ENCODE measurements around the gene TENM4.

Gene TENM4

DNA sequence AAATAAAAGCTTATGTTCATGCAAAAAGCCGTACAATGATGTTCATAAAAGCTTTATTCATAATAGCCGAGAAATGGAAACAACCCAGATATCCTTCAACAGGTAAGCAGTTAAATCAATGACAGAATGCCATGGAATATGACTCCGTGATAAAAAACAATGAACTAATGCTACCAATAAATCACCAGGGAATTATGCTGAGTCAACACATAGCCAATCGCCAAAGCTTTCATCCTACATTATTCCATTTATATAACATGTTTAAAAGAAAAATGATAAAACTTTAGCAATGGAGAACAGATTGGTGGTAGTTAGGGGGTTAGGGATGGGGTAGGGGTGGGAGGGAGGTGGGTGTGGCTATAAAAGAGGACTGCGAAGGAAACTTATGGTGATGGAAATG is 356.4 kb downstream of the TENM4 start:
- TF ChIP-seq, protein P1, sequence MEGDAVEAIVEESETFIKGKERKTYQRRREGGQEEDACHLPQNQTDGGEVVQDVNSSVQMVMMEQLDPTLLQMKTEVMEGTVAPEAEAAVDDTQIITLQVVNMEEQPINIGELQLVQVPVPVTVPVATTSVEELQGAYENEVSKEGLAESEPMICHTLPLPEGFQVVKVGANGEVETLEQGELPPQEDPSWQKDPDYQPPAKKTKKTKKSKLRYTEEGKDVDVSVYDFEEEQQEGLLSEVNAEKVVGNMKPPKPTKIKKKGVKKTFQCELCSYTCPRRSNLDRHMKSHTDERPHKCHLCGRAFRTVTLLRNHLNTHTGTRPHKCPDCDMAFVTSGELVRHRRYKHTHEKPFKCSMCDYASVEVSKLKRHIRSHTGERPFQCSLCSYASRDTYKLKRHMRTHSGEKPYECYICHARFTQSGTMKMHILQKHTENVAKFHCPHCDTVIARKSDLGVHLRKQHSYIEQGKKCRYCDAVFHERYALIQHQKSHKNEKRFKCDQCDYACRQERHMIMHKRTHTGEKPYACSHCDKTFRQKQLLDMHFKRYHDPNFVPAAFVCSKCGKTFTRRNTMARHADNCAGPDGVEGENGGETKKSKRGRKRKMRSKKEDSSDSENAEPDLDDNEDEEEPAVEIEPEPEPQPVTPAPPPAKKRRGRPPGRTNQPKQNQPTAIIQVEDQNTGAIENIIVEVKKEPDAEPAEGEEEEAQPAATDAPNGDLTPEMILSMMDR (IDR thresholded peaks at IDR 0.05; ENCODE audit: low read depth, low read length, missing control alignments), result no peak
- DNase-seq (ENCODE audit: low read depth), result no peak
- H3K4me3 ChIP-seq (ENCODE audit: low read depth, low read length), result no peak overlapping the region

DNA sequence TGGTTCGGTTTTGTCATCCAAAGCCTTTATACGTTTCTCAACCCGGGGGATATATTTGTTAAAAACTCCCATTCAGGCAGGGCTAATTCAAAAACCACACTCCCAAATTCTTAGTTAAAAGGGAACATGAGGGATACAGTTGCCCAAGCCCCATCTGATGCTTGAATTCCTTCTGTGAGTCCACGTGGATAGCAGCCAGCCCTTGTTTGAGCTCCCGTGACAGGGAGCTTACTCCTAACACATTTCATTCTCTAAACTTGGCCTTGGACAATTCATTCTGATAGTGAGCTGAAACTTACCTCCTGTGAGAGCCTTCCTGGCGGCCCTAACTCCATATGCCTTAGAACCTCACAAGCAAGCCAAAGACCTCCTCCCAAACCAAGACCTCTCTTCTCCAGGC is 357.5 kb downstream of the TENM4 start:
- DNase-seq (ENCODE audit: low read depth), result no peak
- TF ChIP-seq, protein P1 (IDR thresholded peaks at IDR 0.05; ENCODE audit: low read depth, low read length, missing control alignments), result no peak
- no peak overlapping the region for H3K4me3 ChIP-seq (ENCODE audit: low read depth, low read length)

DNA sequence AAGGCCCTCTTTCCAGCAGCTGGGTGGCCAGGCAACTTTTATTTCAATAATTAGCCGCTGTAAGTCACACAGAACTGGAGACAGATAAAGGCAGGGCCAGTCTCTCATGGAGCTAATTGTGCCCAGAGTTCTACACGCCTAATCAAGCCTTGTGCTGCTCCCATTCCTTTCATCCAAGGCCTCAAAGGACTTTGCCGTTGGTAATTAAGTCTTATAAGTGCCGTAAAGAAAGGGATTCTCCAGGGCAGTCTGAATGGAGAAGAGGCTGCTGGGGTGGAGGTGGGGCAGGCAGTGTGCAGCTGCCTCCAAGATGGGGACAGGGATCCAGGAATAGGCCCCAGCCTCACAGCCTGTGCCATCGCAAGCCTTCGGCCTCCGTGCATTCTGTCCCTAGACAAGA is 357.9 kb downstream of the TENM4 start:
- TF ChIP-seq, protein P1 (IDR thresholded peaks at IDR 0.05; ENCODE audit: low read depth, low read length, missing control alignments), result no peak
- no peak for DNase-seq (ENCODE audit: low read depth)
- H3K4me3 ChIP-seq (ENCODE audit: low read depth, low read length), result no peak overlapping the region

DNA sequence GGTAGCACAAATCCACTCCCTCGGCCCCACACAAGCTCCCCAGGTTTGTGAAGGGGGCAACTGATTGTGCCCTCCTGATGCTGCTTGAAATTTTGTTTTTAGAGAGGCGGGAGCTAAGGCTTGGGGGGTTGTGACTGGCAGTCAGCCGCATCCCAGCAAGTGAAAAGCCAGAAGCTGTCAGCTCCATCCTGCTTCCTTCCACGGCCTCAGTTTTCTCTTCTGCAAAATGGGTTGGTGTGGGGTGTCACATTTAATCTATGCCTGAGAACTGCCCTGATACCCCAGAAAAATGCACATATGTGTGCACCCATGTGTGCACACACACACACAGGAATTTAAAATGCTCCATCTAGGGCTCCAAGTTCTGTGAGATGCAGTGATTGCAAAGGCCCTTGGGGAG is 358.6 kb downstream of the TENM4 start:
- TF ChIP-seq, protein P1 (IDR thresholded peaks at IDR 0.05; ENCODE audit: low read depth, low read length, missing control alignments), result no peak
- no peak for DNase-seq (ENCODE audit: low read depth)
- H3K4me3 ChIP-seq (ENCODE audit: low read depth, low read length), result no peak overlapping the region

DNA sequence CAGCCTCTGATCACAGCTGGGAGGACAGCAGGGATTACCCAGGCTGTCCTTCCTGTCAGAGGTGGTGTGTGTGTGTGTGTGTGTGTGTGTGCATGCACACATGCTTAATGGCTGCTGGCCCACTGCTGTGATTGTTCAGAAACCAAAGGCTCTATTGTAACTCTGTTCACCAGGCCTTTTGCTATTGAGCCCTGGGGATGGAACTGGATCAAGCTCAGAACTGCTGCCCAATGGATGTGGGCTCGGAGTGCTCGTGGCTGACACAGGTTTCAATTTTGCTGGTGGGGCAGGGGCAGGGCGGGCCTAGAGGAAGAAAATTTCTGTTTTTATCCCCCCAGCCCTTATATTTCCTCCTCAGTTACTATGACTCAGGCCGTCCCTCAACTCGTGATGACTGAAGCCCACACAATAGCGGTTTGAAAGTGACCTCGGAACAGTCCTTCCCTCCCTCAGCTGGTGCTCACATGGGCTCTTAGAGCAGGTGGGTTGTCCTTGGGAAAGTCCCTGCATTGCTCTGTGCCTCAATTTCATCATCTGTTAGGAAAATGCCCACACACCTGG is 359.3 kb downstream of the TENM4 start:
- DNase-seq (ENCODE audit: low read depth), result no peak
- H3K4me3 ChIP-seq (ENCODE audit: low read depth, low read length), result no peak overlapping the region
- TF ChIP-seq, protein P1 (IDR thresholded peaks at IDR 0.05; ENCODE audit: low read depth, low read length, missing control alignments), result no peak

DNA sequence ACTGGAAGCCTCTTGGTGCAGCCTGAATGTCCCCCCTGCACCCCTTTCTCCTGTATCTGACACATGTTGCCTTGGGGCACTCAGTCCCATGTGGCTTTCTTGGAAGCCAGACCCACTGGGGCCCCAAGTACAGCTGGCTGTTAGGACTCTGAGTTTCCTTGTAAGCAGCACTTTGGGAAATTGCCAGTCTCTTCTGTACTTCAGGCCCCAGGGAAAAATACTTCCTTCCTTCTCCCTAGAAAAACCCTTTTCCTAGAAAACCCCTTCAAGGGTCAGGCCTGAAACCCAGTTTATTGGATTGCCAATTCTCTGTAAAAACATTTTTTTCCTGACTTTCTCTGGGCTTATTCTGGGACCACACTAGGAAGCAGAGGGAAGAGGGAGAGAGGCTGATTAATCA is 360.3 kb downstream of the TENM4 start:
- DNase-seq (ENCODE audit: low read depth), result no peak
- TF ChIP-seq, protein P1 (IDR thresholded peaks at IDR 0.05; ENCODE audit: low read depth, low read length, missing control alignments), result no peak
- H3K4me3 ChIP-seq (ENCODE audit: low read depth, low read length), result no peak overlapping the region

DNA sequence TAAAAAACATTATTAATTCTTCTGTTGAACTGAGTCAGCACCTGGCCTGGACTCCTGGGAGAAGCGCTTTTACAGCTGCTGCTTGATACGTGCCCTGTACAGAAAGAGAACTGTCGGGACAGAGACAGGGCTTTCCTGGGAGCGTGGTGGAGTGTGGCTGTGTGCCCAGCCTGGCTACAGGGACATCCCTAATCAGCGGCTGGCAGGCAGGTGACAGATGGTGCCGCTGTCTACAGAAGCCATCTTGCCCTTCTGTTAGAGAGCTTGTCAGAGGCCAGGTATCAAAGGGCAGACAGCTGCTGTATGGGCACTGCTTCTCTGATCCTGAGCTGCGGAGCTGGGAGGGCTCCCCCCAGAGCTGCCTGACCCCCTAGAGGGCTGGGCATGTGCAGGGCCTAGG is 361.8 kb downstream of the TENM4 start:
- TF ChIP-seq, protein P1 (IDR thresholded peaks at IDR 0.05; ENCODE audit: low read depth, low read length, missing control alignments), result no peak
- no peak for DNase-seq (ENCODE audit: low read depth)
- H3K4me3 ChIP-seq (ENCODE audit: low read depth, low read length), result no peak overlapping the region
